ENCODE data around the gene SRC. TPM values are rescaled to one million over a fixed set of nuclear protein-coding genes. Genes with fewer than 3 reads are reported as not detected.

SRC gene
- total RNA-seq, 2 donors from 2014 or later, result 75.6 to 109 TPM

GRCh38 chr20:37450344-37450743, 104.4 kb downstream of the SRC start:
- peaks cover 27% of the 10 kb centered on the region for H3K27me3 Mint-ChIP-seq (ENCODE audit: insufficient read depth)
- Histone ChIP-seq H3K4me3 (ENCODE audit: low read length) (no peak overlapping the region), H3K27ac (ENCODE audit: low read depth, low read length) (no peak overlapping the region), H3K27me3 (ENCODE audit: control insufficient read depth, insufficient read depth, low read length, poor library complexity, severe bottlenecking) (peaks cover 37% of the 10 kb centered on the region), H3K9ac (ENCODE audit: extremely low read depth, low read length, poor library complexity, severe bottlenecking) (no peak overlapping the region), H3K9me3 (ENCODE audit: control insufficient read depth, low read length) (no peaks in the 10 kb centered on the region), H3K36me3 (ENCODE audit: control insufficient read depth, insufficient read depth, low read length) (no peaks in the 10 kb centered on the region), H3K4me1 (ENCODE audit: control insufficient read depth, insufficient read depth, low read length) (no peaks in the 10 kb centered on the region)
- no peak overlapping the region for H3K4me3 Mint-ChIP-seq
- H3K4me1 Mint-ChIP-seq, result no peaks in the 10 kb centered on the region
- no peaks in the 10 kb centered on the region for H3K9me3 Mint-ChIP-seq
- TF ChIP-seq, protein P1, sequence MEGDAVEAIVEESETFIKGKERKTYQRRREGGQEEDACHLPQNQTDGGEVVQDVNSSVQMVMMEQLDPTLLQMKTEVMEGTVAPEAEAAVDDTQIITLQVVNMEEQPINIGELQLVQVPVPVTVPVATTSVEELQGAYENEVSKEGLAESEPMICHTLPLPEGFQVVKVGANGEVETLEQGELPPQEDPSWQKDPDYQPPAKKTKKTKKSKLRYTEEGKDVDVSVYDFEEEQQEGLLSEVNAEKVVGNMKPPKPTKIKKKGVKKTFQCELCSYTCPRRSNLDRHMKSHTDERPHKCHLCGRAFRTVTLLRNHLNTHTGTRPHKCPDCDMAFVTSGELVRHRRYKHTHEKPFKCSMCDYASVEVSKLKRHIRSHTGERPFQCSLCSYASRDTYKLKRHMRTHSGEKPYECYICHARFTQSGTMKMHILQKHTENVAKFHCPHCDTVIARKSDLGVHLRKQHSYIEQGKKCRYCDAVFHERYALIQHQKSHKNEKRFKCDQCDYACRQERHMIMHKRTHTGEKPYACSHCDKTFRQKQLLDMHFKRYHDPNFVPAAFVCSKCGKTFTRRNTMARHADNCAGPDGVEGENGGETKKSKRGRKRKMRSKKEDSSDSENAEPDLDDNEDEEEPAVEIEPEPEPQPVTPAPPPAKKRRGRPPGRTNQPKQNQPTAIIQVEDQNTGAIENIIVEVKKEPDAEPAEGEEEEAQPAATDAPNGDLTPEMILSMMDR (conservative IDR thresholded peaks at IDR 0.05), result no peak
- no peak overlapping the region for H3K27ac Mint-ChIP-seq
- no peaks in the 10 kb centered on the region for H3K36me3 Mint-ChIP-seq (ENCODE audit: low read depth)
- DNase-seq, result no peak

- no peak overlapping the region for H3K4me3 Mint-ChIP-seq
- 89 to 93% methylated on average over 2 of the region's 2 CpGs for WGBS, 2 experiments (ENCODE audit: insufficient coverage in 1 of 2, insufficient read length in 1 of 2)
Observed at GRCh38 chr20:37451616-37452015, 105.7 kb downstream of the SRC start.

DNA sequence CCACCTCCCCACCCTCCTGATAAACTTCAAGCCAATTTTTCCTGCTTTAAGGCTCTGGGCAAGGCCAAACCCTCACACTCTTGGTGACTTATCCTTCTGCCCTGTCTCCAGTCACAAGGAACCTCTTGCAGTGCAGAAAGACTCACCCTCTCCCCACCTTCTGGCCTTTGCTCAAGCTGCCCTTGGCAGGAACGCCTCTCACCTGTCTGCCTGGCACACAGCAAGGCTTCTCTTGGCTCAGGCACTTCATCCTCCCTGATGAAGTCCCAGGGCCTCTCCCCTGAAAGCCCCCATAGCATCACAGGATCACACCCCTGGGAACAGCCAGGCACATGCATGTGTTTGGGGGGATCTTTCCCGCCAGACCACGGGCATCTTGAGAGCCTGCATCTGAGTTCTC, 106.3 kb downstream of the SRC start:
- TF ChIP-seq, protein P1 (conservative IDR thresholded peaks at IDR 0.05), result no peak
- Mint-ChIP-seq H3K27me3 (ENCODE audit: insufficient read depth) (peaks cover 25% of the 10 kb centered on the region), H3K9me3 (peaks cover 7% of the 10 kb centered on the region), H3K27ac (no peak overlapping the region), H3K36me3 (ENCODE audit: low read depth) (no peaks in the 10 kb centered on the region), H3K4me3 (no peak overlapping the region), H3K4me1 (no peaks in the 10 kb centered on the region)
- no peak overlapping the region for H3K27ac ChIP-seq (ENCODE audit: low read depth, low read length)
- H3K4me1 ChIP-seq (ENCODE audit: control insufficient read depth, insufficient read depth, low read length), result no peaks in the 10 kb centered on the region
- H3K9me3 ChIP-seq (ENCODE audit: control insufficient read depth, low read length), result peaks cover 14% of the 10 kb centered on the region
- WGBS, 2 experiments (ENCODE audit: insufficient coverage in 1 of 2, insufficient read length in 1 of 2), result 88 to 89% methylated on average over 1 to 3 of the region's 3 CpGs
- H3K36me3 ChIP-seq (ENCODE audit: control insufficient read depth, insufficient read depth, low read length), result no peaks in the 10 kb centered on the region
- H3K27me3 ChIP-seq (ENCODE audit: control insufficient read depth, insufficient read depth, low read length, poor library complexity, severe bottlenecking), result peaks cover 37% of the 10 kb centered on the region
- peak; percentile 10 for DNase-seq
- H3K9ac ChIP-seq (ENCODE audit: extremely low read depth, low read length, poor library complexity, severe bottlenecking), result no peak overlapping the region
- H3K4me3 ChIP-seq (ENCODE audit: low read length), result no peak overlapping the region

More at GRCh38 chr20:37451616-37452015, 105.7 kb downstream of the SRC start:
- TF ChIP-seq, protein P1 (conservative IDR thresholded peaks at IDR 0.05), result no peak
- Mint-ChIP-seq H3K27ac (no peak overlapping the region), H3K36me3 (ENCODE audit: low read depth) (no peaks in the 10 kb centered on the region), H3K4me1 (no peaks in the 10 kb centered on the region), H3K27me3 (ENCODE audit: insufficient read depth) (peaks cover 27% of the 10 kb centered on the region), H3K9me3 (peaks cover 1% of the 10 kb centered on the region)
- peaks cover 37% of the 10 kb centered on the region for H3K27me3 ChIP-seq (ENCODE audit: control insufficient read depth, insufficient read depth, low read length, poor library complexity, severe bottlenecking)
- no peak overlapping the region for H3K9ac ChIP-seq (ENCODE audit: extremely low read depth, low read length, poor library complexity, severe bottlenecking)
- H3K27ac ChIP-seq (ENCODE audit: low read depth, low read length), result no peak overlapping the region
- no peak for DNase-seq
- H3K4me1 ChIP-seq (ENCODE audit: control insufficient read depth, insufficient read depth, low read length), result no peaks in the 10 kb centered on the region
- H3K36me3 ChIP-seq (ENCODE audit: control insufficient read depth, insufficient read depth, low read length), result no peaks in the 10 kb centered on the region
- peaks cover 8% of the 10 kb centered on the region for H3K9me3 ChIP-seq (ENCODE audit: control insufficient read depth, low read length)
- no peak overlapping the region for H3K4me3 ChIP-seq (ENCODE audit: low read length)
